Measurements from ENCODE around the gene SCGB1C1.
"Not testable (repeated sequence)": the region's sequence is repeated elsewhere in the genome, so short reads cannot be mapped to it uniquely, and the experiment has no call there.

Gene SCGB1C1

DNA sequence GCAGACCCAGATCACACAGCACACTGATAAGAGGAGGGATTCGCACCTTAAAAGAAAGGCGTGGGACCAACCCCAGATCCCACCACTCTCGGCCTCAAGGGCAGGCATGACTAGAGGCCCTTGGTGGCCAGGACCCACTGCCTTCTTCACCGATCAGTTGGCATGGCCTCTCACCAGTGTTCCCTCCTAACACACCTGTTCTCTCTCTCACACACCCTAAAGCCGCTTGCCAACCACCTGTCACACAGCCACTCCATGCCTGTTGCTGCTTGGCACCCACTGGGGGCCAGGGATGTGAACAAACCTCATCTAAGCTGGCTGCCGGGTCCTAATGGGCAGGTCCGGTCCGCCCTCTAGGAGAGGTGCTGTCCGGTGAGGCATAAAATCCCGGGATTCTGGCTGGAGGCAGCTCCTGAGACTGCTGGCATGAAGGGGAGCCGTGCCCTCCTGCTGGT lies at the start of gene SCGB1C1:
Gene SCGB1C1, plus strand, starts transcription at position 405 of the 455 bp plus-strand sequence. Its CDS starts 22 bp downstream, at position 427.
- not testable (repeated sequence) for DNase-seq

DNA sequence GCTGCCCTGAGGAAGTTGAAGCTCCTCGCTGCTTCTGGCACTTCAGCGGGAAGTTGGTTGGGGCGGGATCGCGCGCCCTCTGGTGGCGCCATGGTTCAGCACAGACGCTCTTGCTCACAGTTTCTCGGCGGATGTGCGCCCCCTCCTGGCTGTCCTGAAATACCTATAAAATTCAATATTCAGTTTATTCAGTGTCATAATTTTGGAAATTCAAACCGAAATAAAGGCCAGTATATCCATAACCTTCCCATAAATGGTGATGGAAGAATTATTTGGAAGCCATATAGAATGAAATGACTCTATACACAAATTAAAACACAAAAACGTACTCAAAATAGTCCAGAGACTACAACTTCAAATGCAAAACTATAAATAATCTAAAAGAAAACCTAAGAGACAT lies 12.6 kb upstream of the SCGB1C1 start:
- not testable (repeated sequence) for DNase-seq

DNA sequence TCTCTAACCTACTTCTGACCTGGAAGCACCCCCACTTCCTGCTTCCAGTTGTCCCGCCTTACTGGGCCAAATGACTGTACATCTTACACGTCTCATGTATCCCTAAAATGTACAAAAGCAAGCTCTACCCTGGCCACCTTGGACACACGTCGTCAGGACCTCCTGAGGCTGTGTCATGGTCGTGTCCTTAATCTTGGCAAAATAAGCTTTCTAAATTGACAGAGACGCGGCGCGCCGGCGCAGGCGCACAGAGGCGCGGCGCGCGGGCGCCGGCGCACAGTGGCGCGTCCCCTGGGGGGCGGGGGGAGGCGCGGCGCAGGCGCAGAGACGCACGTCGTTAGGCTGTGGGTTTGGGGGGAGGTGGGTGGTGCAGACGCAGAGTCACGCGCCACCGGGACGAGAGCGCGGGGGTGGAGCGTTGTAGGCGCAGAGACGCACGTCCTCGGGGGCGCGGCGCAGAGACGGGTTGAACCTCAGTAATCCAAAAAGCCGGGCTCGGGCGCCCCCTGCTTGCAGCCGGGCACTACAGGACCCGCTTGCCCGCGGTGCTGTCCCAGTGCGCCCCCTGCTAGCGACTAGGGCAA lies 3.6 kb upstream of the SCGB1C1 start:
- DNase-seq: not testable (repeated sequence)

DNA sequence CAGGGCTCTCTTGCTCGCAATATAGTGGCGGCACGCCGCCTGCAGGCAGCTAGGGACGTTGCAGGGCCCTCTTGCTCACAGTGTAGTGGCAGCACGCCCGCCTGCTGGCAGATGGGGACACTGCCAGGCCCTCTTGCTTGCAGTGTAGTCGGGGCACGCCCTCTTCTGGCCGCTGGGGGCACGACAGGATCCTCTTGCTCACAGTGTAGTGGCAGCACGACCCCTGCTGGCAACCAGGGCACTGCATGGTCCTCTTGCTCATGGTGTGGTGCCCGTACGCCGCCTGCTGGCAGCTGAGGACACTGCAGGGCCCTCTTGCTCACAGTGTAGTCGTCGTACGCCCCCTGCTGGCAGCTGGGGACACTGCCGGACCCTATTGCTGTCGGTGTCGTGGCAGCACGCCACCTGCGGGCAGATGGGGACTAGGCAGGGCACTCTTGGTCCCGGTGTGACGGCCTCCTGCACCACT lies 3.0 kb upstream of the SCGB1C1 start:
- DNase-seq: not testable (repeated sequence)

DNA sequence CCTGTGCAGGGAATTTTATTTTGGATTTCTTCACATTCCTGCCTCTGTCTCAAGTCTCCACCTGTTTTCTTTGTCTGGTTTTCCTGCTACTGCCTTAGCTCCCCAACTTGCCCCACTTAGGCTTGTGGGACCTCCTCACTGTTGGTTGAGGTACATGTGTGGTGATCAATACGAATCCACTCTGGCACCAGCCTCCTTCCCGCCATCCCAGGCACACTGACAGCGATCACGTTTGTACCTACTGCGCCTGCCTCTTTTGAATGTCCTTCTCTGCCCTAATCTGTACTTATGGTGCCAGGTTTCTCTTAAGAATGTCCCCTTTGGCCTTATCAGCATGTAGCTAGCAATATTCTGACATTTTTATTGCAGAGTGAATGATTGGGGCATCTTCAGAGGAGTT lies 2.3 kb upstream of the SCGB1C1 start:
- DNase-seq: not testable (repeated sequence)

DNA sequence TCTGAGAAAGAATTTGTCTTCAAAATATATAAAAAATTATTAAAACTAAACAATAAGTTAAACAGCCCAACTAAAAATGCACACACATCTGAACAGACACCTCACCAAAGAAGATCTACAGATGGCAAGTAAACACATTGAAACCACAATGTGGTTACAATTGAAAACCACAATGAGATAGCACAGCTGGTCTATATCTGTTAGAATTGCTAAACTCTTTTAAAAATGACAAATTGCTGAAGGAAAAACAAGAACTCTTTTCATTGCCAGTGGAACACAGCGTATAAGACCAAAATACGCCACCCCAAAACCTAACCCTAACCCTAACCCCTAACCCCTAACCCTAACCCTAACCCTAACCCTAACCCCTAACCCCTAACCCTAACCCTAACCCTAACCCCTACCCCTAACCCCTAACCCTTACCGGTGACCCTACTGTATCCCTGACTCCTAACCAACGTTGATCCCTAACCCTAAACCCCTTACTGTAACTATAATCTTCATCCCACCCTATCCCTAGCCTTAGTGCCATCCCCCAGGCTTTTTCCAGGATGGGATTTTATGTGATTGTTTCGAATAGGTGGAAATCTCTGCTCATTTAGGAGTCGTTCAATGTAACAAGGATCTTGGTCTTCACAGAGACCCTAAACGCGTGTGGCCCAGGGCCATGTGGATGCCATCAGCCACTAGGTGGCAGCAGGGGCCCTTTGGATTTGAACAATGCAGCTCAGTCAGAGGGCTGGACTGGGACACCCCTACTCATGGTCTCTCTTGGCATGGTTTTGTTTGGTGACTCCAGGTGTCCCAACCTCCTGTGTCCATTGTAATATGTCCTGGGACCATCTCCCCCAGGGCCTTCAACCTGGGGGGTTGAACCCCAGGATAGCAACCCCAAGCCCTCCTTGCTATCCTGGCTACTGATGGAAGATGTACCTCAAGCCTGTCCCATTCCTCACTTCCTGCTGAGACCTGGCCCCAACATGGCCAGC lies 1.1 kb upstream of the SCGB1C1 start:
- not testable (repeated sequence) for DNase-seq

DNA sequence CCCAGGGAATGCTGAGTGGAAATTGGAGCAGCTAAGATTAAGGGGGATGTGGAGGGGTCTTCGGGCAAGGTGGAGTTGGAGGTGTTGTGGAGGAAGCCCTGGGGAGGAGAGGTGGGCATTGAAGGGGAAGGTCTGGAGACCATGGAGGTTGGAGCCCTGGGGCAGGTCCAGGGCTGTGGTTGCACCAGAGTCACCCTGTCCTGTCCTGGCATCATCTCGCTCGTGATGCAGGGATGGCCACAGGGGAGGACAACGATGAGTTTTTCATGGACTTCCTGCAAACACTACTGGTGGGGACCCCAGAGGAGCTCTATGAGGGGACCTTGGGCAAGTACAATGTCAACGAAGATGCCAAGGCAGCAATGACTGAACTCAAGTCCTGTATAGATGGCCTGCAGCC lies 603 bp downstream of the SCGB1C1 start:
- DNase-seq: not testable (repeated sequence)

DNA sequence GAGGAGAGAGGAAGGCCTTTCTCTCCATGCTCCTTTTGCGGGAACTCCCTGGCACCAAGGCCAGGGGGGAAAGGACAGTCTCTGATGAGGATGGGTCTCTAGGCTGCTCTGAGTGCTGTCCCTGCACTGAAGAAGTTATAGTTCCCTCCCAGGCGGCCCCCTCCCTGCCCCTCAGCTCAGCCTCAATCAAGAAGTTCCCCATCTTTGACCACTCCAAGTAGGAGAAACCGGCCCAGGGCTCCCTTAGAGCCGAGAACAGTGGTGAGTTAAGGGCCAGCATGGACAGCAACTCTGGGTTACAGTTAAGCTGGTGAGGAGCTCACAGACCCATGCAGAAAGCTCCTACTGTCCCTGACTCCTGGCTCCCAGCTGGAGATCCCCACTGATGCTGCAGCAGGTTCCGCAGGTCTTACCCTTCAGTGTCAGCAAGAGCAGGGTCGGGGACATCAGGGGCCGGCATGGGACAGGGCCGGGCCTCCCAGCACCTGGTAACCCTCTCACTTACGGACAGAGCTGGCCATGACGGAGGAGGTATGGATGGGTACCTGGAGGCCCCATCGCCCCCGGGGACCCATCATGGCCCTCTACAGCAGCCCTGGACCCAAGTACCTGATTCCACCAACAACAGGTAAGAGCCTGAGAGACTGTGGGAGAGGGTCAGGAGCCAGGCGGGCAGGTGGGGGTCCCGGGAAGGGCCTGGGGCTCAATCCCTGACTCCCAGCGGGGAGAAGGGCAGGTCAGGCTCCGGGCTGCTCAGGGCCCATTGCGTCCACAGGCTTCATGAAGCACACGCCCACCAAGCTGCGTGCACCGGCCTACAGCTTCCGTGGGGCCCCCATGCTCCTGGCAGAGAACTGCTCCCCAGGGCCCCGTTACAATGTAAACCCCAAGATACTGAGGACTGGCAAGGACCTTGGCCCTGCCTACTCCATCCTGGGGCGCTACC lies 4.2 kb downstream of the SCGB1C1 start:
- DNase-seq: no peak

DNA sequence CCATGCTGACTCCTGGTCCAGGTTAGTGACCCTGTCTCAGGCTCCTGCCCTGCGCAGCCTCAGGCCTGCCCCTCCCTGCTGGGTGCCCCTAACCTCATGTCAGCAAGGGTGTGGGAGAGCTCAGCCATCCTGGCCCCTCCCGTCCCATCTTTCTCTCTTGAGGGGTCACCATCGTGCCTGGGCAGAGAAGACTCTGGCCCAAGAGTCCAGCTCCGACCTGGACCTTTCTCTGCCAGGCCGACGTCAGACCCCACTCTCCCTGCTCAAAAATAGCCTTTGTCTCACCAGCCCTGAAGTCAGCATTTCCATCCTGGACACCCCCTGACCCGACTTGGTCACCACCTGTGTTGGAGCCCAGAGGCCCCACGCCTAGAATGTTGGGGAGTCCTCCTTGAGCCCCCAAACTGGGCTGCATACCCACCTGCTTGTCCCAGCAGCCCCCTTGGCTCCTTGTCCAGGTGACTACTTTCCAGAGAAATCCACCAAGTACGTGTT lies 4.9 kb downstream of the SCGB1C1 start:
- DNase-seq: no peak

DNA sequence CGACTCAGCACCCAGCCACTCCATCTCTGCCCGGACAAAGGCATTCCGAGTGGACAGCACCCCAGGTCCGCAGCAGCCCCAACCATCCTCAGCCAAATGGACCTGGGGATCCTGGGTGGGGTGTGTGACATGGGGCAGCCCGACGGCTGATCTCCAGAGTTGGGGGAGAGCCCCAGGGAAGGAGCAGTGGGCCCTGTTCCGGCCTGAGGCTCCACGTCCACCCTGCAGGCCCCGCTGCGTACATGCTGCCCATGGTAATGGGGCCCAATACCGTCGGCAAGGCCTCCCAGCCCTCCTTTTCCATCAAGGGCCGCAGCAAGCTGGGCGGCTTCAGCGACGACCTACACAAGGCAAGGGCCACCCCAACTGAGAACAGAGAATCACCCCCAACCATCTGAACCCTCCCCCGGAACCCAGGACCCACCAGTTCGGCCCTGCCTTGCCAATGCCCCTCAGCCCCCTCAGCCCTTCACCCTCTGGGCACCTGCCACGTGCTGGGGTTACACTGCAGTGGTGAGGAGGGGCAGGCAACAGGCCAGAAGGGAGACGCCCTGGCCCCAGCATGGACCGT lies 5.4 kb downstream of the SCGB1C1 start:
- DNase-seq: no peak

DNA sequence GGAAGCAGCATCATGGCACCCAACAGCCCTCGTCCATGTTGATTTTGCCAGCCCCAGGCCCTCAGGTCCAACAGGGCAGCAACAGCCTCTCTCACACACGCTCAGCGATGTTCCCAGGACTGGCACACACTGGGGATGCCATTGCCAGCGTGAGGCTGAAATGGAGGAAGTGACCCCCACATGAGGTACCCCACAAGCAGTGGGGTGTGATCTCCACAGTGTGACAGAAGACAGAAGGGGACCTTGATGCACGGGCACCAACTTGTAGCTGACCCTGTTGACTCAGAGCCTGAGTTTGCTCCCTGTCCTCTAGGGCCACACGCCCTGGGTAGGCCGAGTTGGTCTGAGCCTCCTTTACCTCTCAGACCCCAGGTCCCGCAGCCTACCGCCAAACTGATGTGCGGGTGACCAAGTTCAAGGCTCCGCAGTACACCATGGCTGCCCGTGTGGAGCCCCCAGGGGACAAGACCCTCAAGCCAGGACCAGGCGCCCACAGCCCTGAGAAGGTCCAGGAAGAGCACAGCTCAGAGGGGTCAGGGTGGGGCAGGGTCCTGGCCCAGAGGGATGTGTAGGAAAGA lies 6.2 kb downstream of the SCGB1C1 start:
- DNase-seq: no peak

DNA sequence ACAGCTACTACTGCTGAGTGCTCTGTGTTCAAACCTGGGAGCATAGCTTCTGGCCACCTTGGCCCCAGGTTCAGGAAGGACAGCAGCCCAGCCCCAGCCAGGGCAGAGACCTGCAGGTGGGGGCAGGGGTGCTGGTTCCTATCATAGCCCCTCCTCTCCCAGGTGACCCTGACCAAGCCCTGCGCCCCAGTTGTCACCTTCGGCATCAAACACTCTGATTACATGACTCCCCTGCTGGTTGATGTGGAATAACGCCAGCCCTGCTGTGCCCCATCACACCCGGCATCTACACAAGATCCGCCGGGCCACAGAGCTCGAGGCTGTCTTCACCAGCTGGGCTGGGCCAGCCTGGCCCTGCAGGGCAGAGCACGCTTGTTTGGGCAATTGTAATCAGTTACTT lies 6.9 kb downstream of the SCGB1C1 start:
- DNase-seq: no peak

DNA sequence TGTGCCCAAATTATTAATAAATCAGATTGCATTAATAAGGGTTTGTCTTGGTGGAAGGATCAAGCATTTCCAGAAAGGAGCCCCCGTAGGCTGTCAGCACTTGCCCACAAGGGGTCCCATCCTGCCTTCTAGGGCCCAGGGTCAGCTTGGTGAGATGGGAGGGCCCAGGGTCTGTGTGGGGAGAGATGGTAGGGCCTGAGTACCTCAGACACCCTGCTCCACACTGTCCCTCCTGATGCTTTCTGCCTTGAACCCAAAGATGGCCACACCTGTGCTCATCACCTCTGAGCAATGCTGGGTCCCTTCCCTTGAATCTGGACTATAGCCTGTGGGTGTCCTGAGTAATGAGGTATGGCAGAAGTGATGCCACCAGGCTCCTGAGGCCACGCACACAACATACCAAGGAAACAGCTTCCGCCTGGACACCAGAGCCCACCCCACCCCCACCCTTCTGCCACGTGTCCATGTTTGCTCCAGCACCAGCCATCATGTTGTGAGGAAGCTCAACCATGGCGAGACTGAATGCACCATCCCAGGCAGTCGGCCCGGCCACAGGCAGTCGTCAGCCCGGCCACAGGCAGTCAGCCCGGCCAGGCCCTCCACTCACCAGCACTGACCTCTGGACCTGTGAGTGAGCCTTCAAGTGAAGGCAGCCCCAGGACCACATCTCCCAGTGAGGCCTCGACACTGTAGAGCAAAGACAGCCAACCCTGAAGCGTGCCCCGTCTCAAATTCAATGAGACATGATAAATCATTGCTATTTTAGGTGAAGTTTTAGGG lies 7.5 kb downstream of the SCGB1C1 start:
- no peak for DNase-seq

DNA sequence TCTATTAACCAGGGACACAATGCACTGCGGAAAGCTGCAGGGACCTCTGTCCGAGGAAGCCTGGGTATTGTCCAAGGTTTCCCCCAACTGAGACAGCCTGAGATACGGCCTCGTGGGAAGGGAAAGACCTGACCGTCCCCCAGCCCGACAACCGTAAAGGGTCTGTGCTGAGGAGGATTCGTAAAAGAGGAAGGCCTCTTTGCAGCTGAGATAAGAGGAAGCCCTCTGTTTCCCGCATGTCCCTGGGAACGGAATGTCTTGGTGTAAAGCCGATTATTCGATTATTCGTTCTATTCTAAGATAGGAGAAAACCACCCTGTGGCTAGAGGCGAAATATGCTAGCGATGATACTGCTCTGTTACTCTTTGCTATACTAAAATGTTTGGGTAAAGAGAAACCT lies 9.1 kb downstream of the SCGB1C1 start:
- no peak for DNase-seq

DNA sequence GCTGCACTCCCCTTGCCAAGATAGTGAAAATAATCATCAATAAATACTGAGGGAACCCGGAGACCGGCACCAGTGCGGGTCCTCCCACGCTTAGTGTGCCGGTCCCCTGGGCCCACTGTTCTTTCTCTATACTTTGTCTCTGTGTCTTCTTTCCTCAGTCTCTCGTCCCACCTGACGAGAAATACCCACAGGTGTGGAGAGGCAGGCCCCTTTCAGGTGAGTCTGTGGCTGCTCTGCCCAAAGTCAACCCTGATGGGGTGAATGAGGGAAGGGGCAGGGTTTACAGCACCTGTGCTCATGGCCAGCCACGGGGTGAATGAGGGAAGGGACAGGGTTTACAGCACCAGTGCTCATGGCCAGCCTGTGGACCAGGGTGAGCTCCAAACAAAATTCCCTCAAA lies 9.6 kb downstream of the SCGB1C1 start:
- no peak for DNase-seq

DNA sequence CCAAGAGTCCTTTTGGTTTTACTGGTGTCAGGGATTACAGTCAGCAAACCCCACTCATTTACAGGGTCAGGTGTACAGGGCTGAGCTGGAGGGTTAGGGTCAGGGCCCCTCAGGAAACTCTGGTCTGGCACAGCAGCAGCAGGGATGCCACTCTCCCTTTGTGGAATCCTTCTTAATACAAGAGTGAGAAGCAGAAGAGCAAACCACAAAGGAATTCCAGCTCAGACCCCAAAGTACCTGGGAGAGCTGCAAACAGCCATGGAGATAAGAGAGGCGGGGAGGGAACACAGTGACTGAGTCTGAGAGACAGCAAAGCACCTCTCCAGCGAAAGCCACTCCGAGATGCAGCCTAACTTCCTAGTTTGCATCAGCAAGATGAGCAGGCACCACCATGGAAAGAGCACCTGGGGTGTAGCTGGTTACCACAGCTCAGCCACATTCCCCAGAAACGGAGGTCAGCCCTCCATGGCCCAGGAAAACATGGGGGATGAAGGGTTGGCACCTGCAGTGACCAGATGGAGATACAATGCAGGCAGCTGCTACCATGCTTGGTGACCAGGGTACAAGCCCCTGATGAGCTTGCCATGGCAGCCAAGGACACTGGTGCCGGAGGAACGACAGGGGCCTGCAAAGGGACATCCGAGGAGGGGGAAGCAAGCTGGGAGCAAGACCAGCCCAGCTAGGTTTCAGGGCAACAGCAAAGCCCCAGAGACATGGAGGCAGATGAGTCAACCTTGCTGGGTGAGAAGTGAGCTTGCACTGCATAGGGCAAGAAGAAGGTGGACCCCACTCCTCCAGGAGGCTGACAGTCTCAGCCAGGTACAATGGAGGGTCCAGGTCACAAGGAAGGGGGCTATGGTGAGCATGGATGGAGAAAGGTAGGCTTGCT lies 10.4 kb downstream of the SCGB1C1 start:
- DNase-seq: no peak

DNA sequence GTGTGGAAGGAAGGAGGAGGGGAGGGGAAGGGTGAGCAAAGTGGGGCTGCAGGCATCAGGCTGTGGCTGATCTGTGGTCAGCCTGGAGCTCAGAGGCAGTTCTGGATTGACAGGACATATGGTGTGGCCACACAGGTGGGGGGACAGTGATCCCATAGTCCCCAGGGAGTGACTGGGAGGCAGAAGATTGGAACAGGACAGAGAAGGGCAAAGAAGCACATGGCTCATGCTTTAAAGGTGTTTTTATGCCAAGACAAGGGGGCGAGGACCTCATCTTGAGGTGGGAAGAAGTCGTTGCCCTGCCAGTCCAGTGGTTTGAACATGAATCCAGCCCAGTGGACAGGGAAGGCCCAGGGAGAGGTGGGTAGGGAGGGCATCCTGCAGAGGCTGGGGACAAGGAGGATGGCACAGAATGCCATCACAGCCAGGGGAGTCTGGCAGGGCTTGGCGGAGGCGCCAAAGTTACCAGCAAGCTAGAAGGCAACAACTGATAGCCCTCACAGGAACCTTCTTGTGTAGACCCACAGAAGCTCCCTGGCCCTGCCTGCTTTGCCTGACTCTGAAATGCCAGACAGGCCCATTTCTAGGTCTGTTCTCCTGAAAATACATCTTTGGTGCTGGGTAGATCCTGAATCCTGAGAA lies 11.2 kb downstream of the SCGB1C1 start:
- DNase-seq: no peak

DNA sequence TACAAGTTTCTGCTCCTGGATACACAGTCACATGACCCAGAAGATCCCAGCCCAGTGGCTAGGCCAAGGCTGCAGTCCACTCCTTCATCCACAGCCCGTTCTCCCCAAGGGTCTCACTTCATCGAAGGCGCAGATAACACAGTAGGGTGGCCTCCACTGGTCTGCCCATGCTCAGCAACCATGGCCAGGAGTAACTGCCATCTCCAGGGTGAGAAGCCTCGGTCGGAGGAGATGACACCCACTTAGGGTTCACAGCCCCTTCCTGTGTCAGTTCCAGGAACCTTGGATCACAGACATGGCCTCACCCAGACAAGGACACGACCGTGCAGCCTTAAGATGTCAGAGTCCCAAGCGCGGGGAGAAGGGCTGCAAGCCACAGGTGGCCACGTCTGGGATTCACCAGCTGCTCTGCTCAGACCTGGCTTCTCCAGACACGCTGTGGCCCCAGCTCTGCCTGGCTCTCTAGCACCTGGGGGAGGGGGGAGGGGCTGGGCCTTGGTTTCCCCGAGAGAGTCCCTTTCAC lies 11.8 kb downstream of the SCGB1C1 start:
- no peak for DNase-seq
